ENCODE data around the gene IFNL1. TPM values are rescaled to one million over a fixed set of nuclear protein-coding genes. Genes with fewer than 3 reads are reported as not detected.

The IFNL1 gene
- total RNA-seq, 2 experiments from 2014 or later: not detected

DNA sequence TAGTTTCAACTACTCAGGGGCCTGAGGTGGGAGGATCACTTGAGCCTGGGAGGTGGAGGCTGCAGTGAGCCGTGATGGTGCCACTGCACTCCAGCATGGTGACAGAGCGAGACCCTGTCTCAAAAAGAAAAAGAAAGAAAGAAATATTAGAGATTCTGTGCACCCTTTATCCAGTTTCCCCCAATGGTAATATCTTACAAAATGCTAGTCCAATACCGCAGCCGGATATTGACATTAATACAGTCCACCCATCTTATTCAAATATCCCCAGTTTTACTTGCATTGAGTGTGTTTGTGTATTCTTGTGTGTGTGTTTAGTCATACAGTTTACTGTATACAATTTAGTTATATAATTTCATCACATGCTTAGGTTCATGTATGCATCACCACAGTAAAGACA, 39.0 kb upstream of the IFNL1 start:
- ChIA-PET POLR2A (no interaction called here), CTCF (no interaction called here)
- Mint-ChIP-seq H3K27me3 (peaks cover 36% of the 10 kb centered on the region), H3K27ac (no peak overlapping the region), H3K4me1 (ENCODE audit: low read depth) (peaks cover 6% of the 10 kb centered on the region), H3K9me3 (no peaks in the 10 kb centered on the region), H3K4me3 (no peak overlapping the region), H3K36me3 (ENCODE audit: low read depth) (no peaks in the 10 kb centered on the region)
- Histone ChIP-seq H3K9me3 (ENCODE audit: control insufficient read depth in 1 of 2, insufficient read depth in 1 of 2, low read length in 2 of 2) (no peaks in the 10 kb centered on the region), H3K4me3 (ENCODE audit: low read length) (no peak overlapping the region), H3K36me3 (ENCODE audit: insufficient read depth, low read length) (no peaks in the 10 kb centered on the region), H3K4me1 (ENCODE audit: insufficient read depth, low read length) (peaks cover 6% of the 10 kb centered on the region), H3K27ac (ENCODE audit: low read depth in 1 of 2, low read length in 2 of 2) (no peak overlapping the region), H3K27me3 (ENCODE audit: control insufficient read depth in 1 of 2, insufficient read depth in 2 of 2, low read length in 2 of 2) (peaks cover 2 to 8% of the 10 kb centered on the region in 2 experiments)
- intact Hi-C loops (cut with DNase I, micrococcal nuclease): no loop called here
- DNase-seq (no peak), ATAC-seq (ENCODE audit: poor library complexity) (no peak)
- TF ChIP-seq, protein P1, sequence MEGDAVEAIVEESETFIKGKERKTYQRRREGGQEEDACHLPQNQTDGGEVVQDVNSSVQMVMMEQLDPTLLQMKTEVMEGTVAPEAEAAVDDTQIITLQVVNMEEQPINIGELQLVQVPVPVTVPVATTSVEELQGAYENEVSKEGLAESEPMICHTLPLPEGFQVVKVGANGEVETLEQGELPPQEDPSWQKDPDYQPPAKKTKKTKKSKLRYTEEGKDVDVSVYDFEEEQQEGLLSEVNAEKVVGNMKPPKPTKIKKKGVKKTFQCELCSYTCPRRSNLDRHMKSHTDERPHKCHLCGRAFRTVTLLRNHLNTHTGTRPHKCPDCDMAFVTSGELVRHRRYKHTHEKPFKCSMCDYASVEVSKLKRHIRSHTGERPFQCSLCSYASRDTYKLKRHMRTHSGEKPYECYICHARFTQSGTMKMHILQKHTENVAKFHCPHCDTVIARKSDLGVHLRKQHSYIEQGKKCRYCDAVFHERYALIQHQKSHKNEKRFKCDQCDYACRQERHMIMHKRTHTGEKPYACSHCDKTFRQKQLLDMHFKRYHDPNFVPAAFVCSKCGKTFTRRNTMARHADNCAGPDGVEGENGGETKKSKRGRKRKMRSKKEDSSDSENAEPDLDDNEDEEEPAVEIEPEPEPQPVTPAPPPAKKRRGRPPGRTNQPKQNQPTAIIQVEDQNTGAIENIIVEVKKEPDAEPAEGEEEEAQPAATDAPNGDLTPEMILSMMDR (IDR thresholded peaks at IDR 0.05): no peak

- Histone ChIP-seq H3K9me3 (ENCODE audit: control insufficient read depth in 1 of 2, insufficient read depth in 1 of 2, low read length in 2 of 2) (peaks cover 0 to 15% of the 10 kb centered on the region in 2 experiments), H3K36me3 (ENCODE audit: insufficient read depth, low read length) (no peaks in the 10 kb centered on the region), H3K27me3 (ENCODE audit: control insufficient read depth in 1 of 2, insufficient read depth in 2 of 2, low read length in 2 of 2) (peaks cover 35 to 40% of the 10 kb centered on the region in 2 experiments), H3K4me3 (ENCODE audit: low read length) (no peak overlapping the region), H3K4me1 (ENCODE audit: insufficient read depth, low read length) (peaks cover 22% of the 10 kb centered on the region), H3K27ac (ENCODE audit: low read depth in 1 of 2, low read length in 2 of 2) (no peak overlapping the region)
- Mint-ChIP-seq H3K36me3 (ENCODE audit: low read depth) (no peaks in the 10 kb centered on the region), H3K4me1 (ENCODE audit: low read depth) (peaks cover 6% of the 10 kb centered on the region), H3K4me3 (no peak overlapping the region), H3K27me3 (peaks cover 53% of the 10 kb centered on the region), H3K9me3 (no peaks in the 10 kb centered on the region), H3K27ac (no peak overlapping the region)
- ATAC-seq (ENCODE audit: poor library complexity) (no peak), DNase-seq (no peak)
- CTCF ChIA-PET: interaction anchor here (1.1 kb wide), 1 partner anchor 66 kb away, joined by 3 read pairs; no protein-coding TSS in a partner anchor
- POLR2A ChIA-PET: no interaction called here
- intact Hi-C loops (cut with DNase I, micrococcal nuclease): no loop called here
- TF ChIP-seq, protein P1 (IDR thresholded peaks at IDR 0.05): no peak
These were observed 34.5 kb upstream of the IFNL1 start for GRCh38 chr19:39261704-39262103.

DNA sequence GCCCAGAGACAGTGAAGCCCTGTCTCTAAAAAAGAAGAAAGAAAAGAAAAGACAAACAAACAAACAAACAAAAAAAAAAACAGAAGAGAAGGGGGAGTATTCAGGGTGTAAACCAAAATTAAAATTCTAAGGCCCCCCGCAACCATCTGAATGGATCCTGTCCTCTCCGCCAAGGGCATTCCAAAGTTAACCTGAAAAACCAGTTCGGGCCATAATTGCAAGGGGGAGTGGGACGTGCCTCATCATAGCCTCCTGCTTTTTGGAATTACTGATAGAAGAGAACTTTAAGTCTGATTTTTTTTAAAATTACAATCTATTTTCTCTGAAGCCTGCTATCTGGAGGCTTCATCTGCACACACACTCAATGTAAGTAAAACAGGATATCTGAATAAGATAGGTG, 33.7 kb upstream of the IFNL1 start:
- no peak overlapping the region for H3K4me3 ChIP-seq (ENCODE audit: low read length)
- no peak overlapping the region for H3K27ac ChIP-seq (ENCODE audit: low read depth in 1 of 2, low read length in 2 of 2)
- H3K4me1 ChIP-seq (ENCODE audit: insufficient read depth, low read length): peaks cover 22% of the 10 kb centered on the region
- ChIA-PET CTCF (no interaction called here), POLR2A (no interaction called here)
- intact Hi-C loops (cut with DNase I, micrococcal nuclease): no loop called here
- DNase-seq (no peak), ATAC-seq (ENCODE audit: poor library complexity) (no peak)
- H3K36me3 ChIP-seq (ENCODE audit: insufficient read depth, low read length): no peaks in the 10 kb centered on the region
- Mint-ChIP-seq H3K4me3 (no peak overlapping the region), H3K27me3 (peaks cover 48% of the 10 kb centered on the region), H3K4me1 (ENCODE audit: low read depth) (peaks cover 6% of the 10 kb centered on the region), H3K27ac (no peak overlapping the region), H3K36me3 (ENCODE audit: low read depth) (no peaks in the 10 kb centered on the region), H3K9me3 (no peaks in the 10 kb centered on the region)
- H3K9me3 ChIP-seq (ENCODE audit: control insufficient read depth in 1 of 2, insufficient read depth in 1 of 2, low read length in 2 of 2): peaks cover 0 to 15% of the 10 kb centered on the region in 2 experiments
- H3K27me3 ChIP-seq (ENCODE audit: control insufficient read depth in 1 of 2, insufficient read depth in 2 of 2, low read length in 2 of 2): peaks cover 35 to 40% of the 10 kb centered on the region in 2 experiments
- TF ChIP-seq, protein P1 (IDR thresholded peaks at IDR 0.05): no peak

All from CD4-positive, alpha-beta T cell (primary cell).